GM19372 (cell line): Measurements from ENCODE around the gene MYLIP.

Experiments
- ATAC-seq: cut with Tn5 transposase; IDR thresholded peaks from one replicate; pipeline ENCODE4 v1.9.1; 2021; ENCODE audit warnings: mild to moderate bottlenecking, low read depth, moderate library complexity; ENCODE audit not compliant: unreplicated experiment

Gene MYLIP

GRCh38 chr6:16106991-16107787 is 21.7 kb upstream of the MYLIP start:
- no peak for ATAC-seq

- no peak for ATAC-seq
Measured at GRCh38 chr6:16108419-16108818, 20.5 kb upstream of the MYLIP start.

- no peak for ATAC-seq
Measured at GRCh38 chr6:16108921-16109658, 19.8 kb upstream of the MYLIP start.

- ATAC-seq: no peak
Measured at GRCh38 chr6:16109659-16110305, 19.1 kb upstream of the MYLIP start.

GRCh38 chr6:16118825-16119224 is 10.1 kb upstream of the MYLIP start:
- ATAC-seq: no peak

- no peak for ATAC-seq
Measured at GRCh38 chr6:16121339-16121738, 7.5 kb upstream of the MYLIP start.

- ATAC-seq: no peak
Measured at GRCh38 chr6:16122197-16122596, 6.7 kb upstream of the MYLIP start.

- no peak for ATAC-seq
Measured at GRCh38 chr6:16124198-16125180, 4.4 kb upstream of the MYLIP start.

GRCh38 chr6:16126056-16126455 is 2.8 kb upstream of the MYLIP start:
- ATAC-seq: no peak

- no peak for ATAC-seq
Measured at GRCh38 chr6:16126861-16127260, 2.0 kb upstream of the MYLIP start.

GRCh38 chr6:16127471-16127870 is 1.4 kb upstream of the MYLIP start:
- no peak for ATAC-seq

- peak; percentile 1 for ATAC-seq
Measured at GRCh38 chr6:16129623-16130401, 926 bp downstream of the MYLIP start.

GRCh38 chr6:16130437-16130891 is 1.6 kb downstream of the MYLIP start:
- no peak for ATAC-seq

GRCh38 chr6:16130932-16131387 is 2.1 kb downstream of the MYLIP start:
- ATAC-seq: peak; percentile 52

GRCh38 chr6:16132909-16133308 is 4.0 kb downstream of the MYLIP start:
- no peak for ATAC-seq

- ATAC-seq: no peak
Measured at GRCh38 chr6:16134430-16134829, 5.5 kb downstream of the MYLIP start.

- no peak for ATAC-seq
Measured at GRCh38 chr6:16135066-16135465, 6.2 kb downstream of the MYLIP start.

- ATAC-seq: no peak
Measured at GRCh38 chr6:16136091-16136490, 7.2 kb downstream of the MYLIP start.
